KMS-11 (cell line): ENCODE results near the gene ANKRD29.
A peak's percentile ranks its signal among the peaks of the same experiment; 100 is the strongest.

Experiments
- H2AFZ ChIP-seq: fragments of 200-600 bp; sonication (generic); 2 replicates; pipeline ENCODE4 v1.6.1; 2016; ENCODE audit warnings: antibody characterized with exemption, mixed run types, low read depth
- H3K27ac ChIP-seq: fragments of 200-600 bp; sonication (generic); 2 replicates; pipeline ENCODE4 v1.6.1; 2016; ENCODE audit warnings: mild to moderate bottlenecking, mixed run types
- H3K27me3 ChIP-seq: fragments of 200-600 bp; sonication (generic); 2 replicates; pipeline ENCODE4 v1.6.1; 2017; ENCODE audit warnings: mild to moderate bottlenecking, low read depth, mixed run types, moderate library complexity; ENCODE audit not compliant: insufficient read depth
- H3K36me3 ChIP-seq: fragments of 200-600 bp; sonication (generic); 2 replicates; pipeline ENCODE4 v1.6.1; 2017; ENCODE audit warnings: mild to moderate bottlenecking, mixed run types; ENCODE audit not compliant: insufficient read depth
- H3K4me1 ChIP-seq: fragments of 200-600 bp; sonication (generic); 2 replicates; pipeline ENCODE4 v1.6.1; 2016; ENCODE audit warnings: mild to moderate bottlenecking, low read depth, mixed run types; ENCODE audit not compliant: poor library complexity, severe bottlenecking
- H3K4me2 ChIP-seq: fragments of 200-600 bp; sonication (generic); 2 replicates; pipeline ENCODE4 v1.7.0; 2016; ENCODE audit warnings: mild to moderate bottlenecking, mixed run types
- H3K4me3 ChIP-seq: fragments of 200-600 bp; sonication (generic); IDR thresholded peaks from 2 replicates; pipeline ENCODE4 v1.6.1; 2017; ENCODE audit warnings: low read depth, low read length, mixed read lengths; ENCODE audit not compliant: insufficient read depth
- H3K79me2 ChIP-seq: fragments of 200-600 bp; sonication (generic); 2 replicates; pipeline ENCODE4 v1.6.1; 2016; ENCODE audit warnings: low read depth, mixed run types; ENCODE audit not compliant: insufficient read depth
- H3K9ac ChIP-seq: fragments of 200-600 bp; sonication (generic); 2 replicates; pipeline ENCODE4 v1.6.1; 2016; ENCODE audit warnings: mild to moderate bottlenecking, mixed run types
- H4K20me1 ChIP-seq: fragments of 200-600 bp; sonication (generic); 2 replicates; pipeline ENCODE4 v1.6.1; 2016; ENCODE audit warnings: mild to moderate bottlenecking, mixed run types; ENCODE audit not compliant: insufficient read depth
- TF ChIP-seq, protein P1 (sequence below): fragments of 200-600 bp; sonication (generic); conservative IDR thresholded peaks from 2 replicates; pipeline ENCODE4 v1.6.1; 2017; ENCODE audit warnings: low read depth, mild to moderate bottlenecking, antibody characterized with exemption, low read length, moderate library complexity, mixed read lengths

ANKRD29 gene

DNA sequence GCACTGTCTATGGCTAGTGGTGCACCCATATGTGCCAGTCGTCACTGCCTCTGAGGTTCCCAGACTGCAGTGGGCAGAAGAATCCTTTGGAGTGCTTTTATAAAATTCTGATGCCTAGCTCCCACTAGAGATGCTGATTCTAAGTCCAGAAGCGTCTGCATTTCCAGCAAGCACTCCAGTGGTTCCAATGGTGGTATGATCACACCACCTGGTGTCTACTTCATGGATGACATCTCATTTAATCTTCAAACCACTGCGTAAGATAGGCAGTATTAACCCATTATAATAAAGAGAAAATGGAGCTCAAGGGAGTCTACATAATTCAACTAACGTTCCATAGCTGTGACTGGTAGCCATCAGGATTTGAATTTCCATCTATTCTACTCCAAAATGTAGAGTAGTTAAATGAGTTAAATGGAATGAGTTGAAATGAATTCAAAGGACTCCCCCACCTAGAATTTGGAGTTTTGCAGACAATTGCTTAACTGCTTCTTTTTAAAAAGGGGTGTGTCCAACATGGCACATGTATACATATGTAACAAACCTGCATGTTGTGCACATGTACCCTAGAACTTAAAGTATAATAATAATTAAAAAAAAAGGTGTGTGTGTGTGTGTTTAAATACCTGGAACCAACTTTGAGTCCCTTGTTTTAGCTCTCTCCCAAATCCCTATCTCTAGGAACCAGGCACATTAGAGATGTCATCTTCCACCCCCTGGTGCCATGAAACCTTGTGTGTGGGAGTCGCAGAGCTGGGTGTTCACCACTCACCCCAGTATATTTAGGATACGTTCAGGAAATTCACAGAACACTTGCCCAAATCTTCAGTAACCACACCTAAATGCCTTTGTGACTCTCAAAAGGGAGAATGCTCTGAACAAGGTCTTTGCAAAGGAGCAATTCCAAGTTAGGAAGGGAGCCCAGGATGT lies 40.6 kb upstream of the ANKRD29 start:
- Histone ChIP-seq H3K27ac (no peak overlapping the region), H3K4me1 (no peaks in the 10 kb centered on the region), H3K36me3 (no peaks in the 10 kb centered on the region), H4K20me1 (no peaks in the 10 kb centered on the region), H2AFZ (no peak overlapping the region), H3K9ac (no peak overlapping the region), H3K79me2 (no peaks in the 10 kb centered on the region), H3K4me3 (no peak overlapping the region), H3K4me2 (no peak overlapping the region), H3K27me3 (no peaks in the 10 kb centered on the region)
- TF ChIP-seq, protein P1, sequence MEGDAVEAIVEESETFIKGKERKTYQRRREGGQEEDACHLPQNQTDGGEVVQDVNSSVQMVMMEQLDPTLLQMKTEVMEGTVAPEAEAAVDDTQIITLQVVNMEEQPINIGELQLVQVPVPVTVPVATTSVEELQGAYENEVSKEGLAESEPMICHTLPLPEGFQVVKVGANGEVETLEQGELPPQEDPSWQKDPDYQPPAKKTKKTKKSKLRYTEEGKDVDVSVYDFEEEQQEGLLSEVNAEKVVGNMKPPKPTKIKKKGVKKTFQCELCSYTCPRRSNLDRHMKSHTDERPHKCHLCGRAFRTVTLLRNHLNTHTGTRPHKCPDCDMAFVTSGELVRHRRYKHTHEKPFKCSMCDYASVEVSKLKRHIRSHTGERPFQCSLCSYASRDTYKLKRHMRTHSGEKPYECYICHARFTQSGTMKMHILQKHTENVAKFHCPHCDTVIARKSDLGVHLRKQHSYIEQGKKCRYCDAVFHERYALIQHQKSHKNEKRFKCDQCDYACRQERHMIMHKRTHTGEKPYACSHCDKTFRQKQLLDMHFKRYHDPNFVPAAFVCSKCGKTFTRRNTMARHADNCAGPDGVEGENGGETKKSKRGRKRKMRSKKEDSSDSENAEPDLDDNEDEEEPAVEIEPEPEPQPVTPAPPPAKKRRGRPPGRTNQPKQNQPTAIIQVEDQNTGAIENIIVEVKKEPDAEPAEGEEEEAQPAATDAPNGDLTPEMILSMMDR: peak; percentile 85

DNA sequence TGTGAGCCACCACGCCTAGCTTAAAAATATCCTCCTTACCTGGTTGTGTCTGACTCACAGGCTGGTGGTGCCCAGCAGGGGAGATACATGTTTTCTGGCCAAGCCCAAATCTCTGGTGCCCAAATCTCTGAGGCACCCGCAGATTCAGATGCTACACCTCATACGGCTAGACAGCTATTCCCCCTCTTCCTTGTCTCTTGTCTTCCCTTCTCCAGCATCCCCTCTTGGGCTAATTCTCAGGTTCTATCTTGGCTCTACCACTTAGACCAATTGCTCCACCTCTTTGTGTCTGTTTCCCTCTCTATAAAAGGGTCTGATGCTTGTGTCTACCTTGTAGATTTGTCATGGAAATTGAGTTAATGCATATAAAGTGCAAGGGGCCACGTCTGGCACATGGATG lies 39.9 kb upstream of the ANKRD29 start:
- no peaks in the 10 kb centered on the region for H3K36me3 ChIP-seq
- no peak overlapping the region for H3K4me2 ChIP-seq
- H3K9ac ChIP-seq: no peak overlapping the region
- no peaks in the 10 kb centered on the region for H4K20me1 ChIP-seq
- H3K79me2 ChIP-seq: no peaks in the 10 kb centered on the region
- H3K27ac ChIP-seq: no peak overlapping the region
- no peak overlapping the region for H2AFZ ChIP-seq
- TF ChIP-seq, protein P1: no peak
- no peaks in the 10 kb centered on the region for H3K4me1 ChIP-seq
- H3K4me3 ChIP-seq: no peak overlapping the region
- no peaks in the 10 kb centered on the region for H3K27me3 ChIP-seq

DNA sequence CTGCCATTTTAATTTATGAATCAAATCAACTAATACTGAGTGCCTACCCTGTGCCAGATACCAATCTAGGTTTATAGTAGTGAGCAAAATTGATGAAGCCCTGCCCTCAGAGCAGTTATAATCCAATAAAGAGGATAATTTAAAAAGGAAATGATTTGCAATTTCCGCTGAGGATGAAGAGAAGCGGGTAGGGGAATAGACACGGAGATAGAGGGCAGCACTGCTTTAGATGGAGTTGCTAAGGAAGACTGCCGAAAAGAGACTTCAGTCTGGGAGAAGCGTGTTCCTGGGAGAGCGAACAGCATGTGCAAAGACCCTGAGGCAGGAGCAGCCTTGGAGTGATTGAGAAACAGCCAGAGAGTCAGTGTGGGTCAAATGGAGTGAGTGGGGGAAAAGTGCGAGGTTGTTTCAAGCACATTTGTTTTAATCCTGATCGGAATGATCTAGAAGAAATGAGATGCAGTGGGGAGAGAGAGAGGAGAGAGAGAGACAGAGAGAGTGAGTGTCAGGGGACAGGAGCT lies 38.9 kb upstream of the ANKRD29 start:
- Histone ChIP-seq H4K20me1 (no peaks in the 10 kb centered on the region), H3K4me2 (no peak overlapping the region), H2AFZ (no peak overlapping the region), H3K36me3 (no peaks in the 10 kb centered on the region), H3K27me3 (no peaks in the 10 kb centered on the region), H3K9ac (no peak overlapping the region), H3K4me1 (no peaks in the 10 kb centered on the region), H3K27ac (no peak overlapping the region), H3K79me2 (no peaks in the 10 kb centered on the region), H3K4me3 (no peak overlapping the region)
- TF ChIP-seq, protein P1: no peak

DNA sequence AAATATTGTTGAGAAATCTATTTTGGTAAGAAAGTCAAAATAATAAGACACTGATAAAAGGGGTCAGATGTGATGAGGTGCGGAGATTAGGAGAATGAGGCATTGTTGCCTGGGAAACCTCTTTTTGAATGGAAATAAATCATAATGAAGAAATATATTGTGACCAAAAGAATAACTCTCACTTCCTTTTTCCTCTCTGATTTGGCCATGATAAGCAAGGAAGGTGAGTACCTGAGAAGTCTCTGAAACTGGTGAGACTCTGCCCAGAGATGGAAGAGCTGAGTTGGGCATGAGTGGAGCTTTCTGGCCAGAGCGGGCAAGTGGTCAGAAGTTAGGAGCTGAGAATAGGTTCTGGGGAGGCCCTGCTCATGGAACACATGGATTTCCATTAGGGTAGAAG lies 38.3 kb upstream of the ANKRD29 start:
- no peaks in the 10 kb centered on the region for H3K79me2 ChIP-seq
- no peak overlapping the region for H2AFZ ChIP-seq
- no peaks in the 10 kb centered on the region for H3K27me3 ChIP-seq
- H3K4me3 ChIP-seq: no peak overlapping the region
- no peak overlapping the region for H3K4me2 ChIP-seq
- no peak overlapping the region for H3K27ac ChIP-seq
- H4K20me1 ChIP-seq: no peaks in the 10 kb centered on the region
- H3K4me1 ChIP-seq: no peaks in the 10 kb centered on the region
- no peaks in the 10 kb centered on the region for H3K36me3 ChIP-seq
- H3K9ac ChIP-seq: no peak overlapping the region
- TF ChIP-seq, protein P1: no peak
